ENCODE measurements around the gene PCDHB14.

Gene PCDHB14

GRCh38 chr5:141258948-141259347 is 35.8 kb downstream of the PCDHB14 start:
- no peak for TF ChIP-seq CTCF (IDR thresholded peaks at IDR 0.05; ENCODE audit: low read depth, low read length)
- in situ Hi-C loops (cut with HindIII; ENCODE audit: low sequenced_read_pairs): no loop called here
- no peak overlapping the region for H3K4me3 ChIP-seq (ENCODE audit: low read depth, low read length)
- no peak for DNase-seq (ENCODE audit: low read depth, low spot score)

- TF ChIP-seq CTCF (IDR thresholded peaks at IDR 0.05; ENCODE audit: low read depth, low read length): no peak
- no peak overlapping the region for H3K4me3 ChIP-seq (ENCODE audit: low read depth, low read length)
- in situ Hi-C loops (cut with HindIII; ENCODE audit: low sequenced_read_pairs): no loop called here
- DNase-seq (ENCODE audit: low read depth, low spot score): peak; percentile 29
Measured at GRCh38 chr5:141260458-141261237, 37.5 kb downstream of the PCDHB14 start.

- no peak for DNase-seq (ENCODE audit: low read depth, low spot score)
- no peak for TF ChIP-seq CTCF (IDR thresholded peaks at IDR 0.05; ENCODE audit: low read depth, low read length)
- in situ Hi-C loops (cut with HindIII; ENCODE audit: low sequenced_read_pairs): no loop called here
- no peak overlapping the region for H3K4me3 ChIP-seq (ENCODE audit: low read depth, low read length)
Measured at GRCh38 chr5:141261238-141261546, 38.0 kb downstream of the PCDHB14 start.

GRCh38 chr5:141269195-141269594 is 46.1 kb downstream of the PCDHB14 start:
- DNase-seq (ENCODE audit: low read depth, low spot score): no peak
- TF ChIP-seq CTCF (IDR thresholded peaks at IDR 0.05; ENCODE audit: low read depth, low read length): no peak
- in situ Hi-C loops (cut with HindIII; ENCODE audit: low sequenced_read_pairs): no loop called here
- H3K4me3 ChIP-seq (ENCODE audit: low read depth, low read length): no peak overlapping the region

- H3K4me3 ChIP-seq (ENCODE audit: low read depth, low read length): no peak overlapping the region
- no peak for DNase-seq (ENCODE audit: low read depth, low spot score)
- in situ Hi-C loops (cut with HindIII; ENCODE audit: low sequenced_read_pairs): no loop called here
- TF ChIP-seq CTCF (IDR thresholded peaks at IDR 0.05; ENCODE audit: low read depth, low read length): no peak
Measured at GRCh38 chr5:141272906-141273305, 49.8 kb downstream of the PCDHB14 start.

All from astrocyte of the spinal cord (primary cell).